Hepatocyte (in vitro differentiated cells): ENCODE results near the gene UBE2E2. TPM values are rescaled to one million over a fixed set of nuclear protein-coding genes. Genes with fewer than 3 reads are reported as not detected.

ENCODE experiments used
- DNase-seq: peaks from one replicate; pipeline ENCODE4 v3.0.0-alpha.2; 2016; ENCODE audit warnings: low spot score
- H2AFZ ChIP-seq: fragments of 200-600 bp; sonication (generic); 2 replicates; pipeline ENCODE4 v1.6.0; 2016; ENCODE audit warnings: antibody characterized with exemption, mild to moderate bottlenecking
- H3K27ac ChIP-seq: fragments of 200-600 bp; sonication (generic); 2 replicates; pipeline ENCODE4 v1.5.1; 2016; ENCODE audit warnings: mild to moderate bottlenecking
- H3K27me3 ChIP-seq: fragments of 200-600 bp; sonication (generic); 2 replicates; pipeline ENCODE4 v1.6.1; 2016
- H3K36me3 ChIP-seq: fragments of 200-600 bp; sonication (generic); replicated peaks from 2 replicates; pipeline ENCODE4 v1.5.1; 2016; ENCODE audit warnings: low read depth; ENCODE audit not compliant: insufficient read depth
- H3K4me1 ChIP-seq: fragments of 200-600 bp; sonication (generic); 2 replicates; pipeline ENCODE4 v1.5.1; 2016; ENCODE audit warnings: mild to moderate bottlenecking, moderate library complexity; ENCODE audit not compliant: insufficient read depth
- H3K4me2 ChIP-seq: fragments of 200-600 bp; sonication (generic); 2 replicates; pipeline ENCODE4 v1.6.0; 2016
- H3K4me3 ChIP-seq: fragments of 200-600 bp; sonication (generic); 2 replicates; pipeline ENCODE4 v1.5.1; 2016; ENCODE audit warnings: mild to moderate bottlenecking
- H3K79me2 ChIP-seq: fragments of 200-600 bp; sonication (generic); 2 replicates; pipeline ENCODE4 v1.6.0; 2017; ENCODE audit warnings: mild to moderate bottlenecking
- H3K9me2 ChIP-seq: fragments of 200-600 bp; sonication (generic); replicated peaks from 2 replicates; pipeline ENCODE4 v1.6.0; 2017; ENCODE audit warnings: mild to moderate bottlenecking; ENCODE audit not compliant: insufficient read depth
- H3K9me3 ChIP-seq: fragments of 200-600 bp; sonication (generic); 2 replicates; pipeline ENCODE4 v1.5.1; 2016; ENCODE audit warnings: low read depth, mild to moderate bottlenecking
- H4K20me1 ChIP-seq: fragments of 200-600 bp; sonication (generic); 2 replicates; pipeline ENCODE4 v1.6.0; 2016; ENCODE audit warnings: mild to moderate bottlenecking; ENCODE audit not compliant: insufficient read depth, poor library complexity, severe bottlenecking
- EZH2 ChIP-seq: fragments of 200-600 bp; sonication (generic); IDR thresholded peaks from 2 replicates; pipeline ENCODE4 v1.6.1; 2016; ENCODE audit warnings: antibody characterized with exemption, mild to moderate bottlenecking, borderline replicate concordance
- EZH2phosphoT487 ChIP-seq: fragments of 200-600 bp; sonication (generic); IDR thresholded peaks from one replicate; pipeline ENCODE4 v1.6.1; 2018; ENCODE audit warnings: antibody characterized with exemption, mild to moderate bottlenecking, low read depth, moderate library complexity; ENCODE audit not compliant: unreplicated experiment, severe bottlenecking
- WGBS: methylation state at CpG from one replicate; pipeline ENCODE4 v1.1.6; 2016; ENCODE audit warnings: low lambda C conversion rate; ENCODE audit errors: missing lambda C conversion rate; 5-methylcytosine and 5-hydroxymethylcytosine counted together
- polyA plus RNA-seq: library from polyadenylated mRNA; unstranded; fragments of >200 nt; fragmentation: Nextera tagmentation; extraction: Ambion mirVana; gene quantifications from 2 replicates; pipeline ENCODE4 v1.2.1, GENCODE V29; 2016
- total RNA-seq: library from RNA; depleted of rRNA; stranded (reverse); fragments of >200 nt; gene quantifications from 2 replicates; pipeline ENCODE4 v1.2.3, GENCODE V29; 2014
- TF ChIP-seq, protein P1 (sequence below): fragments of 200-600 bp; sonication (generic); IDR thresholded peaks from 2 replicates; pipeline ENCODE4 v1.5.1; 2016; ENCODE audit warnings: antibody characterized with exemption, mild to moderate bottlenecking; ENCODE audit not compliant: poor library complexity

The UBE2E2 gene
- total and polyA plus RNA-seq, 2 experiments from 2014 or later = 51.1 to 90.6 TPM

- Histone ChIP-seq H3K9me3 (no peaks in the 10 kb centered on the region), H3K4me2 (no peak overlapping the region), H3K79me2 (peaks cover 12% of the 10 kb centered on the region), H3K4me3 (no peak overlapping the region), H3K4me1 (no peaks in the 10 kb centered on the region), H2AFZ (no peak overlapping the region), H3K27me3 (no peaks in the 10 kb centered on the region), H4K20me1 (peaks cover 3% of the 10 kb centered on the region), H3K36me3 (no peaks in the 10 kb centered on the region), H3K27ac (no peak overlapping the region), H3K9me2 (no peaks in the 10 kb centered on the region)
- TF ChIP-seq, protein P1, sequence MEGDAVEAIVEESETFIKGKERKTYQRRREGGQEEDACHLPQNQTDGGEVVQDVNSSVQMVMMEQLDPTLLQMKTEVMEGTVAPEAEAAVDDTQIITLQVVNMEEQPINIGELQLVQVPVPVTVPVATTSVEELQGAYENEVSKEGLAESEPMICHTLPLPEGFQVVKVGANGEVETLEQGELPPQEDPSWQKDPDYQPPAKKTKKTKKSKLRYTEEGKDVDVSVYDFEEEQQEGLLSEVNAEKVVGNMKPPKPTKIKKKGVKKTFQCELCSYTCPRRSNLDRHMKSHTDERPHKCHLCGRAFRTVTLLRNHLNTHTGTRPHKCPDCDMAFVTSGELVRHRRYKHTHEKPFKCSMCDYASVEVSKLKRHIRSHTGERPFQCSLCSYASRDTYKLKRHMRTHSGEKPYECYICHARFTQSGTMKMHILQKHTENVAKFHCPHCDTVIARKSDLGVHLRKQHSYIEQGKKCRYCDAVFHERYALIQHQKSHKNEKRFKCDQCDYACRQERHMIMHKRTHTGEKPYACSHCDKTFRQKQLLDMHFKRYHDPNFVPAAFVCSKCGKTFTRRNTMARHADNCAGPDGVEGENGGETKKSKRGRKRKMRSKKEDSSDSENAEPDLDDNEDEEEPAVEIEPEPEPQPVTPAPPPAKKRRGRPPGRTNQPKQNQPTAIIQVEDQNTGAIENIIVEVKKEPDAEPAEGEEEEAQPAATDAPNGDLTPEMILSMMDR = no peak
- TF ChIP-seq EZH2 (no peak), EZH2phosphoT487 (no peak)
- no peak for DNase-seq
- 78% methylated on average over 5 of the region's 5 CpGs for WGBS
Observed at GRCh38 chr3:23314981-23315762, 112.0 kb downstream of the UBE2E2 start.

DNA sequence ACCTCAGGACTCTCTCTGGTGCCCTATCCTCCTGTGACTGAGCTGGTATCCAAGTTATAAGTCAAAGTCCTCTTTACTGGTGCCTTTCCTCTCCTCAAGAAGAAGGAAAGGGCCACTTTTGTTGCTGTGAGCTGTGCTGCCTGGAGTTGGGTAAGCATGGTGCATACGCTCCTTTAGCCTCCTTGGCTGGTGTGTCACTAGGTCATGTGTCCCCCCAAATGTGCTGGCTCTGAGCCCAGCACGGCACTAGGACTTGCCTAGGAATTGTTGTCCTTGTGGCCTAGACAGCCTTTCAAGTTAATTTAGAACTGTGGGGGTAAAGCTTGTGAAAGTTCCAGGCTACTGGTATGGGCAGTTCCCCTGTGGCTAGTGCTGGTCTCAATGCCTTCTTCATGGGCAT is 113.8 kb downstream of the UBE2E2 start:
- Histone ChIP-seq H3K79me2 (peaks cover 9% of the 10 kb centered on the region), H3K9me3 (no peaks in the 10 kb centered on the region), H3K4me1 (no peaks in the 10 kb centered on the region), H3K4me2 (no peak overlapping the region), H3K36me3 (no peaks in the 10 kb centered on the region), H4K20me1 (peaks cover 3% of the 10 kb centered on the region), H2AFZ (no peak overlapping the region), H3K9me2 (no peaks in the 10 kb centered on the region), H3K4me3 (no peak overlapping the region), H3K27ac (no peak overlapping the region), H3K27me3 (no peaks in the 10 kb centered on the region)
- WGBS = 98% methylated on average over 2 of the region's 2 CpGs
- DNase-seq = no peak
- TF ChIP-seq EZH2 (no peak), EZH2phosphoT487 (no peak)
- TF ChIP-seq, protein P1 = no peak

DNA sequence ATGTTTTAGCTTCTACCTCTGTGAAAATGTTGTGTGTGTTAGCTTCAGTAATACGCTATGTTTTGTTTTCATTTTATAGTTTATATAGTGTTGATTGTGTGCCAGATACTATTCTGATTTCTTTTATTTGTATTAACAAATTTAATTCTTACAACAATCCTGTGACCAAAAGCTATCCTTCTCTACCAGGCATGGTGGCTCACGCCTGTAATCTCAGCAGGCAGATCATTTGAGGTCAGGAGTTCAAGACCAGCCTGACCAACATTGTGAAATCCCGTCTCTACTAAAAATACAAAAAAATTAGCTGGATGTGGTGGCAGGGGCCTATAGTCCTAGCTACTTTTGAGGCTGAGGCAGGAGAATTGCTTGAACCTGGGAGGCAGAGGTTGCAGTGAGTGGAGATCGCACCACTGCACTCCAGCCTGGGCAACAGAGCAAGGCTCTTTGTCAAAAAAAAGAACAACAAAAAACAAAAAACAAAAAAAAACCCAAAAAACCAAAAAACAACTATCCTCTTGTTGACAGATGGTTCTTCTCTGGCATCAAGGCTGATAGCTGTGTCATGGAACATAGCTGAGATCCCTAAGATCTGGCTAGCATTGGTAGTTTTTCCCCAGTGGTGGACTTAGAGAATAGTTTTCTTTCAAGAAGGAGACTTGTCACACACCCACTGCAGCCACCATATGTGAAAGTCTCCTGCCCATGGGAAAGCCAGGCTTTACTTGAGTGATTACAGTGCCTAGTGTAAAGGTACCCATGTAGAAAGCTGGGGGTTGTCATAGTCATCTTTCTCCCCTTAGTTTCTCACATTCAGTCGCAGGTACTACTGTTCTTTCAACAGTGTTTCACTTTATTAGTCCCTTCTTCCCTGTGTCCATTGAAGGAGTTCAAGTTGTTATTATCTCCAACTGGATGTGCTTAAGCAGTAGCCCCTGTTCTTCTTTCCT is 116.5 kb downstream of the UBE2E2 start:
- no peaks in the 10 kb centered on the region for H3K36me3 ChIP-seq
- H3K27me3 ChIP-seq = no peaks in the 10 kb centered on the region
- TF ChIP-seq, protein P1 = no peak
- TF ChIP-seq EZH2 = no peak
- TF ChIP-seq EZH2phosphoT487 = no peak
- H3K4me2 ChIP-seq = no peak overlapping the region
- 87% methylated on average over 5 of the region's 5 CpGs for WGBS
- H3K4me1 ChIP-seq = no peaks in the 10 kb centered on the region
- H3K79me2 ChIP-seq = peaks cover 15% of the 10 kb centered on the region
- H2AFZ ChIP-seq = no peak overlapping the region
- H3K27ac ChIP-seq = no peak overlapping the region
- H3K4me3 ChIP-seq = no peak overlapping the region
- DNase-seq = no peak
- H4K20me1 ChIP-seq = no peaks in the 10 kb centered on the region
- no peaks in the 10 kb centered on the region for H3K9me2 ChIP-seq
- H3K9me3 ChIP-seq = no peaks in the 10 kb centered on the region
